HepG2 (cell line): ENCODE measurements around the gene KCTD18. TPM values are rescaled to one million over a fixed set of nuclear protein-coding genes. Genes with fewer than 3 reads are reported as not detected.

Experiments used
- ATAC-seq: fragments of 200-7000 bp; cut with Tn5 transposase; 3 replicates; pipeline ENCODE4 v1.9.1; 2020; ENCODE audit warnings: mild to moderate bottlenecking, moderate library complexity
- BruUV-seq: library from RNA; stranded (reverse); fragments of 400-500 nt; replicated peaks from 2 replicates; lab custom pipeline; 2021; lab: Mats Ljungman, UMichigan
- CTCF ChIA-PET: fragments of 300-600 bp; formaldehyde crosslinking; extraction: SDS; loops from one replicate; lab custom pipeline; 2021; ENCODE audit warnings: low total read pairs, inconsistent platforms, low intra/inter-chr PET ratio; lab: Yijun Ruan, JAX
- POLR2A ChIA-PET: fragments of 350-600 bp; sonication (Branson Sonifier 250); formaldehyde crosslinking; loops from one replicate; lab custom pipeline; 2020; ENCODE audit warnings: antibody characterized with exemption, inconsistent platforms; lab: Yijun Ruan, JAX
- DNase-seq: peaks from one replicate; pipeline ENCODE4 v3.0.0-alpha.2; 2015; ENCODE audit warnings: low spot score
- FAIRE-seq: peaks from 3 replicates; lab custom pipeline; 2011; peaks lifted over from hg19 to GRCh38; lab: Jason Lieb, UNC
- H2AFZ ChIP-seq: one replicate; pipeline ENCODE4 v1.6.1; 2011; ENCODE audit warnings: low read length, inconsistent platforms
- H3K27ac ChIP-seq: fragments of 300-600 bp; 3 replicates; pipeline ENCODE4 v1.8.0; 2011; ENCODE audit warnings: mixed run types, mild to moderate bottlenecking, mixed read lengths, low read length, inconsistent platforms; ENCODE audit not compliant: insufficient read depth; ENCODE audit errors: extremely low read length
- H3K27me3 ChIP-seq, 2 experiments: fragments of 200-600 bp in 1 of 2; 2 replicates in 1 of 2; 3 replicates in 1 of 2; pipeline versions ENCODE4 v1.6.0 to v1.8.0; 2011; ENCODE audit warnings: low read length in 2 of 2, mild to moderate bottlenecking in 2 of 2, moderate library complexity in 2 of 2, inconsistent platforms in 1 of 2; ENCODE audit not compliant: insufficient read depth in 2 of 2, control insufficient read depth in 1 of 2
- H3K36me3 ChIP-seq, 2 experiments: fragments of 200-600 bp in 1 of 2; replicated peaks in 1 of 2; 2 replicates in 1 of 2; 3 replicates in 1 of 2; pipeline versions ENCODE4 v1.5.1 to v1.8.0; 2011; ENCODE audit warnings: low read length in 2 of 2, inconsistent platforms in 1 of 2; ENCODE audit not compliant: insufficient read depth in 2 of 2, control insufficient read depth in 1 of 2
- H3K4me1 ChIP-seq: 2 replicates; pipeline ENCODE4 v1.5.1; 2012; ENCODE audit warnings: low read length, inconsistent platforms; ENCODE audit not compliant: insufficient read depth
- H3K4me2 ChIP-seq: 2 replicates; pipeline ENCODE4 v1.6.0; 2011; ENCODE audit warnings: low read depth, low read length, inconsistent platforms
- H3K4me3 ChIP-seq, 3 experiments: fragments of 200-600 bp in 1 of 3; sonication (generic), shearing (Covaris generic) in 1 of 3; replicated peaks in 1 of 3; 2 replicates each; pipeline ENCODE4 v1.5.1; 2011 to 2016; ENCODE audit warnings: low read length in 3 of 3, inconsistent platforms in 2 of 3, low read depth in 2 of 3, mild to moderate bottlenecking in 2 of 3, control low read depth in 1 of 3, mixed read lengths in 1 of 3; ENCODE audit not compliant: insufficient read depth in 1 of 3
- H3K79me2 ChIP-seq: one replicate; pipeline ENCODE4 v1.6.1; 2011; ENCODE audit warnings: low read length, inconsistent platforms; ENCODE audit not compliant: insufficient read depth
- H3K9ac ChIP-seq: 2 replicates; pipeline ENCODE4 v1.6.0; 2011; ENCODE audit warnings: mild to moderate bottlenecking, low read depth, low read length, inconsistent platforms; ENCODE audit not compliant: insufficient read depth
- H3K9me3 ChIP-seq: 2 replicates; pipeline ENCODE4 v1.5.1; 2012; ENCODE audit warnings: mild to moderate bottlenecking, low read length
- H4K20me1 ChIP-seq: 2 replicates; pipeline ENCODE4 v1.6.0; 2011; ENCODE audit warnings: inconsistent platforms, mild to moderate bottlenecking, low read length, moderate library complexity; ENCODE audit not compliant: insufficient read depth
- HOXA9 ChIP-seq: sonication (generic); formaldehyde crosslinking; IDR thresholded peaks from 2 replicates; pipeline ENCODE4 v1.8.1; 2022; ENCODE audit warnings: missing genetic modification reagents, mild to moderate bottlenecking, moderate library complexity, borderline replicate concordance
- KMT2B ChIP-seq: IDR thresholded peaks from 2 replicates; pipeline ENCODE4 v1.6.1; 2016; ENCODE audit warnings: missing genetic modification reagents, missing compliant biosample characterization
- RBM22 ChIP-seq: fragments of 200-400 bp; formaldehyde crosslinking; optimal IDR thresholded peaks from 2 replicates; pipeline ENCODE3; 2017; ENCODE audit warnings: mild to moderate bottlenecking, low read length, moderate library complexity
- SOX13 ChIP-seq, 3 experiments: fragments of 450-650 bp in 1 of 3; sonication (generic) in 1 of 3; formaldehyde crosslinking in 1 of 3; IDR thresholded peaks in 2 of 3; conservative IDR thresholded peaks in 1 of 3; 2 replicates each; pipeline versions ENCODE4 v1.5.0 to v1.6.1; 2016 to 2020; ENCODE audit warnings: antibody characterized with exemption in 1 of 3, mild to moderate bottlenecking in 1 of 3, missing compliant biosample characterization in 1 of 3, missing genetic modification reagents in 1 of 3, moderate library complexity in 1 of 3
- ZNF572 ChIP-seq: sonication (generic); formaldehyde crosslinking; IDR thresholded peaks from 2 replicates; pipeline ENCODE4 v1.5.1; 2020; ENCODE audit warnings: mild to moderate bottlenecking, missing genetic modification reagents
- WGBS: methylation state at CpG from one replicate; pipeline ENCODE4 v1.1.6; 2017; ENCODE audit warnings: low lambda C conversion rate; 5-methylcytosine and 5-hydroxymethylcytosine counted together
- in situ Hi-C: cut with HindIII; loops from 2 replicates; pipeline ENCODE4 v1.10.0; 2017; ENCODE audit warnings: low pct_unique_long_range_greater_than_20kb; ENCODE audit not compliant: extremely low pct_ligation_motif_present
- intact Hi-C: fragments of 100-400 bp; cut with micrococcal nuclease; formaldehyde crosslinking; loops from one replicate; pipeline ENCODE4 v1.10.0; 2022; ENCODE audit not compliant: unreplicated experiment
- polyA plus RNA-seq, 8 experiments: library from polyadenylated mRNA; depleted of rRNA in 3 of 8; stranded (reverse) in 7 of 8; unstranded in 1 of 8; fragments of >200 nt; fragmentation: Illumina TruSeq in 4 of 8; extraction: Trizol in 4 of 8; gene quantifications; 2 replicates each; pipeline versions ENCODE4 v1.2.1 to v1.2.3, GENCODE V29; 2011 to 2016; ENCODE audit warnings: low read depth in 4 of 8, missing spikeins in 1 of 8, mixed read lengths in 1 of 8; ENCODE audit not compliant: insufficient read depth in 1 of 8
- total RNA-seq, 5 experiments: library from RNA; depleted of rRNA; stranded (reverse); fragments of >200 nt; fragmentation: Illumina TruSeq; extraction: Trizol; gene quantifications; 2 replicates each; pipeline ENCODE4 v1.2.3, GENCODE V29; 2016; ENCODE audit warnings: low read depth in 1 of 5
- TF ChIP-seq, protein P1 (sequence below): sonication (generic); formaldehyde crosslinking; IDR thresholded peaks from 2 replicates; pipeline ENCODE4 v1.5.1; 2020; ENCODE audit warnings: mild to moderate bottlenecking, missing genetic modification reagents, moderate library complexity
- TF ChIP-seq, protein P2 (sequence below): IDR thresholded peaks from 2 replicates; pipeline ENCODE4 v1.6.1; 2012; ENCODE audit warnings: low read length, improper control_type of control experiment
- TF ChIP-seq, protein P3 (sequence below): sonication (generic); formaldehyde crosslinking; IDR thresholded peaks from 2 replicates; pipeline ENCODE4 v1.5.0; 2020; ENCODE audit warnings: missing genetic modification reagents, mild to moderate bottlenecking, borderline replicate concordance

Gene KCTD18
- total and polyA plus RNA-seq, 2 of the 13 experiments (the other 11 are each of a cell fraction or from before 2014, with no cell fraction given): 2.2 to 7.1 TPM

DNA sequence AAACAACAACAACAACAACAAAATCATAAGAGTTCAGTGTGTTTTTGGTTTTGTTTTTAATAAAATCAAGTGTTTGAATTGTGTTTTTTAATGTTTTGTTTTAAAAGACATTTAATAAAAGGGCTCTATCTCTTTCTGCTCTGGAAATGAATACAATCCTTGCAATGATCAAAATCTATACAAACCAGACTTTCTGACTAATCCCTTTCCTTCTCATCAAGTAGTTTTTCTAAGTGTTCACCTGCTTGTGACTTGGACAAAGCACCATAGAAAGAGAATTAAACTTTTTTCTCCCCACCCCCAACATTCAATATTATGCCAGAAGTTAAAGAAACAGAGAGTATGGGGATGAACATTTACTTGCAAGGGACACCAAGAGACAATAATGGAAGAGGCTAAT, 61.4 kb downstream of the KCTD18 start (continued):
- TF ChIP-seq, protein P1, sequence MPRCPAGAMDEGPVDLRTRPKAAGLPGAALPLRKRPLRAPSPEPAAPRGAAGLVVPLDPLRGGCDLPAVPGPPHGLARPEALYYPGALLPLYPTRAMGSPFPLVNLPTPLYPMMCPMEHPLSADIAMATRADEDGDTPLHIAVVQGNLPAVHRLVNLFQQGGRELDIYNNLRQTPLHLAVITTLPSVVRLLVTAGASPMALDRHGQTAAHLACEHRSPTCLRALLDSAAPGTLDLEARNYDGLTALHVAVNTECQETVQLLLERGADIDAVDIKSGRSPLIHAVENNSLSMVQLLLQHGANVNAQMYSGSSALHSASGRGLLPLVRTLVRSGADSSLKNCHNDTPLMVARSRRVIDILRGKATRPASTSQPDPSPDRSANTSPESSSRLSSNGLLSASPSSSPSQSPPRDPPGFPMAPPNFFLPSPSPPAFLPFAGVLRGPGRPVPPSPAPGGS (CRISPR knock-in tag): no peak

DNA sequence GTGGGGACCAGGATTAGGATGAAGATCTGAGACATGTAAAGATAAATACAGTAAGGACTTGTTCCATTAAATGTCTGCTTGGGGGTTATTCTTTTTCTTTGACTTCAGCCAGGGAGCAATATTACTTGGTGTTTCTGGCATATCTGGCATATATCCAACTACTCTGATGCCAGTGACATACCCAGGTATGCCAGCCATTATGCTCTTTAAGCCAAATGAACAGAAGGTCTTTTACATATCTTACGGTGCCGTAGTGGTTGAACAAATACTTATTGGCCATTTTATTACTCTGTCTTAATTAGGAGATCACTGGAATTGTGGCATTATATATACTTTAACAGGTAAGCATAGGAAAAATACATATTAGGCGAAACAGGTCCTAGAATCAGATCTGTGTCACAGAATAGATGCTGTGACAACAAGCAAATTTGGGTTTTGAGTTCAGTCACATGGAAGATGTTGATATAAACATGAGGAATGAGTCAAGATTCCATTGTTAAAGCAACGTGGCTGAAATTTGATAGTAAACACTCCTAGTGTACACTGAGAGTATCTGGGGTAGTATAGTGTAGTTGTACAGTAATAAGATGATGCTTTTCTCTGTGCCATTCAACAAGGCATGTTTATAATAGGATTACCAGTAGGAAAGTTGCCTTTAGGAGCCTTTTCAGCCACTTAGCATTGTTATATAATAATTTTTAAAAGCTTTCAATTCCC, 62.6 kb downstream of the KCTD18 start:
- in situ Hi-C loops (no loop called here), intact Hi-C loops (no loop called here)
- Histone ChIP-seq H3K9me3 (no peaks in the 10 kb centered on the region), H3K27ac (no peak overlapping the region), H3K9ac (no peak overlapping the region), H3K4me2 (no peak overlapping the region), H3K4me1 (no peaks in the 10 kb centered on the region), H3K36me3 (peaks cover 34 to 88% of the 10 kb centered on the region in 2 experiments), H4K20me1 (no peaks in the 10 kb centered on the region), H2AFZ (no peak overlapping the region)
- BruUV-seq: no TSS peak
- ATAC-seq: no peak
- TF ChIP-seq RBM22 (peak; percentile 83), KMT2B (no peak)
- TF ChIP-seq, all 625 proteins: peak for 1
- H3K4me3 ChIP-seq: no peak overlapping the region
- ChIA-PET CTCF (no interaction called here), POLR2A (no interaction called here)
- 98% methylated on average over 4 of the region's 4 CpGs for WGBS
- H3K79me2 ChIP-seq: no peaks in the 10 kb centered on the region
- FAIRE-seq: no peak
- no peak for DNase-seq
- no peaks in the 10 kb centered on the region for H3K27me3 ChIP-seq

DNA sequence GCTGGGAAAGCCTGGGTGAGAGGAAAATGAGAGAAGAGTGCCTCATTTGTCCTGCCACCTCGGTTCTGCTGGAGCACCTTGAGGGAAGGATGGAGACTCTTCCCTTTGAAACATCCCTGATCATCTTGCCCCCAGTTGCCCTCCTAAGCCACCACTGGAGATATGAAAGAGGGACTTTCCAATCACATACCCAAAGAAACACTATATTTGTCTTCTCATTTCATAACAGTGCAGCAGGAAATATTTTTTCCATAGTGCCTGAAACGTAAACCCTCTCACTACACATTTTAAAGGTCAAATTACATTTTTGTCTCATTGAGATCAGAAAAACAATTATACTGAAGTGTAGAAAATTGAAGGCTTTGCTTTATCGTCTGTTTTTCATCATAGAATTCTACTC, 63.3 kb downstream of the KCTD18 start:
- peaks cover 34 to 89% of the 10 kb centered on the region in 2 experiments for H3K36me3 ChIP-seq
- no peaks in the 10 kb centered on the region for H4K20me1 ChIP-seq
- no peak overlapping the region for H3K4me2 ChIP-seq
- ChIA-PET CTCF (no interaction called here), POLR2A (no interaction called here)
- in situ Hi-C loops (no loop called here), intact Hi-C loops (no loop called here)
- H3K27me3 ChIP-seq: no peaks in the 10 kb centered on the region
- H3K9me3 ChIP-seq: no peaks in the 10 kb centered on the region
- H3K79me2 ChIP-seq: no peaks in the 10 kb centered on the region
- H3K9ac ChIP-seq: no peak overlapping the region
- WGBS: 93% methylated on average over 3 of the region's 3 CpGs
- H3K4me3 ChIP-seq: no peak overlapping the region
- FAIRE-seq (no peak), DNase-seq (no peak), ATAC-seq (no peak)
- no peaks in the 10 kb centered on the region for H3K4me1 ChIP-seq
- H2AFZ ChIP-seq: no peak overlapping the region
- H3K27ac ChIP-seq: no peak overlapping the region
- BruUV-seq: no TSS peak
- TF ChIP-seq, protein P2, sequence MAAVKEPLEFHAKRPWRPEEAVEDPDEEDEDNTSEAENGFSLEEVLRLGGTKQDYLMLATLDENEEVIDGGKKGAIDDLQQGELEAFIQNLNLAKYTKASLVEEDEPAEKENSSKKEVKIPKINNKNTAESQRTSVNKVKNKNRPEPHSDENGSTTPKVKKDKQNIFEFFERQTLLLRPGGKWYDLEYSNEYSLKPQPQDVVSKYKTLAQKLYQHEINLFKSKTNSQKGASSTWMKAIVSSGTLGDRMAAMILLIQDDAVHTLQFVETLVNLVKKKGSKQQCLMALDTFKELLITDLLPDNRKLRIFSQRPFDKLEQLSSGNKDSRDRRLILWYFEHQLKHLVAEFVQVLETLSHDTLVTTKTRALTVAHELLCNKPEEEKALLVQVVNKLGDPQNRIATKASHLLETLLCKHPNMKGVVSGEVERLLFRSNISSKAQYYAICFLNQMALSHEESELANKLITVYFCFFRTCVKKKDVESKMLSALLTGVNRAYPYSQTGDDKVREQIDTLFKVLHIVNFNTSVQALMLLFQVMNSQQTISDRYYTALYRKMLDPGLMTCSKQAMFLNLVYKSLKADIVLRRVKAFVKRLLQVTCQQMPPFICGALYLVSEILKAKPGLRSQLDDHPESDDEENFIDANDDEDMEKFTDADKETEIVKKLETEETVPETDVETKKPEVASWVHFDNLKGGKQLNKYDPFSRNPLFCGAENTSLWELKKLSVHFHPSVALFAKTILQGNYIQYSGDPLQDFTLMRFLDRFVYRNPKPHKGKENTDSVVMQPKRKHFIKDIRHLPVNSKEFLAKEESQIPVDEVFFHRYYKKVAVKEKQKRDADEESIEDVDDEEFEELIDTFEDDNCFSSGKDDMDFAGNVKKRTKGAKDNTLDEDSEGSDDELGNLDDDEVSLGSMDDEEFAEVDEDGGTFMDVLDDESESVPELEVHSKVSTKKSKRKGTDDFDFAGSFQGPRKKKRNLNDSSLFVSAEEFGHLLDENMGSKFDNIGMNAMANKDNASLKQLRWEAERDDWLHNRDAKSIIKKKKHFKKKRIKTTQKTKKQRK: no peak
- TF ChIP-seq, protein P3, sequence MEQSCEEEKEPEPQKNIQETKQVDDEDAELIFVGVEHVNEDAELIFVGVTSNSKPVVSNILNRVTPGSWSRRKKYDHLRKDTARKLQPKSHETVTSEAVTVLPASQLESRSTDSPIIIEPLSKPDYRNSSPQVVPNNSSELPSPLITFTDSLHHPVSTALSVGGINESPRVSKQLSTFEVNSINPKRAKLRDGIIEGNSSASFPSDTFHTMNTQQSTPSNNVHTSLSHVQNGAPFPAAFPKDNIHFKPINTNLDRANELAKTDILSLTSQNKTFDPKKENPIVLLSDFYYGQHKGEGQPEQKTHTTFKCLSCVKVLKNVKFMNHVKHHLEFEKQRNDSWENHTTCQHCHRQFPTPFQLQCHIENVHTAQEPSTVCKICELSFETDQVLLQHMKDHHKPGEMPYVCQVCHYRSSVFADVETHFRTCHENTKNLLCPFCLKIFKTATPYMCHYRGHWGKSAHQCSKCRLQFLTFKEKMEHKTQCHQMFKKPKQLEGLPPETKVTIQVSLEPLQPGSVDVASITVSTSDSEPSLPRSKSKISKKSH (CRISPR knock-in tag): no peak
- TF ChIP-seq SOX13 (IDR thresholded peaks at IDR 0.05) (no peak), SOX13 (CRISPR knock-in tag; conservative IDR thresholded peaks at IDR 0.05 in 1 of 2, IDR thresholded peaks at IDR 0.05 in 1 of 2) (no peak), ZNF572 (no peak), HOXA9 (CRISPR knock-in tag) (no peak)
